ENCODE data around the gene HCAR3. TPM values are rescaled to one million over a fixed set of nuclear protein-coding genes. Genes with fewer than 3 reads are reported as not detected.

HCAR3 gene
- total and polyA plus RNA-seq, 2 of the 8 experiments (the other 6 are each of a cell fraction or from before 2014, with no cell fraction given), result not detected

GRCh38 chr12:122754790-122755189 is 38.2 kb upstream of the HCAR3 start:
- H2BK15ac ChIP-seq (ENCODE audit: low read length), result no peak overlapping the region
- H4K5ac ChIP-seq (ENCODE audit: insufficient read length, low read depth, low read length), result no peak overlapping the region
- CTCF ChIA-PET (ENCODE audit: partially characterized antibody), result interaction anchor here (1.2 to 2.0 kb wide), 2 partner anchors 95 to 117 kb away, joined by 4 to 5 read pairs; no protein-coding TSS in a partner anchor
- TF ChIP-seq NRF1 (IDR thresholded peaks at IDR 0.05; ENCODE audit: low read depth, low read length) (no peak), NANOG (IDR thresholded peaks at IDR 0.05; ENCODE audit: insufficient read depth, low read depth, low read length, poor library complexity, severe bottlenecking) (no peak), ZNF274 (IDR thresholded peaks at IDR 0.05; ENCODE audit: borderline replicate concordance, extremely low read depth, low read length) (no peak), ASH2L (IDR thresholded peaks at IDR 0.05; ENCODE audit: low read length) (no peak), RXRA (IDR thresholded peaks at IDR 0.05; ENCODE audit: insufficient read depth, low read depth, low read length) (no peak), TAF1 (IDR thresholded peaks at IDR 0.05; ENCODE audit: low read depth, low read length) (no peak), ATF2 (IDR thresholded peaks at IDR 0.05; ENCODE audit: low read length) (no peak), BRCA1 (IDR thresholded peaks at IDR 0.05; ENCODE audit: low read depth, low read length) (no peak), PHF8 (conservative IDR thresholded peaks at IDR 0.05; ENCODE audit: low read depth, low read length) (no peak)

More at GRCh38 chr12:122754790-122755189, 38.2 kb upstream of the HCAR3 start:
- Histone ChIP-seq H2AK5ac (ENCODE audit: low read depth, low read length) (no peak overlapping the region), H4K8ac (ENCODE audit: extremely low read depth, insufficient read depth, low read length) (no peak overlapping the region), H2BK120ac (replicated peaks; ENCODE audit: low read depth, low read length) (no peak overlapping the region), H3K4me1 (replicated peaks in 1 of 4; ENCODE audit: control insufficient read depth in 3 of 4, insufficient read depth in 4 of 4, low read length in 3 of 4) (peaks cover 2 to 9% (median 5%) of the 10 kb centered on the region in 4 experiments; a peak in 5 of 7 replicates), H3K23me2 (ENCODE audit: low read depth, low read length) (0 out of 2 replicates have a peak, but pooled peaks cover 7% of the 10 kb centered on the region), H3K27ac (ENCODE audit: low read depth, low read length) (no peak overlapping the region), H3K4me2 (ENCODE audit: insufficient read depth in 1 of 2, low read depth in 2 of 2, low read length in 2 of 2) (no peak overlapping the region), H3K79me1 (ENCODE audit: low read depth, low read length) (peaks cover 2% of the 10 kb centered on the region; the same call in 1 of the 2 replicates), H4K20me1 (replicated peaks in 1 of 2; ENCODE audit: control insufficient read depth in 1 of 2, insufficient read depth in 2 of 2, low read length in 2 of 2) (peaks cover 2 to 3% of the 10 kb centered on the region in 2 experiments), H2BK5ac (ENCODE audit: low read depth, low read length) (no peak overlapping the region), H3K79me2 (ENCODE audit: control insufficient read depth in 1 of 2, insufficient read depth in 2 of 2, low read length in 2 of 2) (peaks cover 0 to 54% of the 10 kb centered on the region in 2 experiments), H2AFZ (ENCODE audit: low read length) (no peak overlapping the region), H3K36me3 (ENCODE audit: control insufficient read depth in 2 of 4, insufficient read depth in 4 of 4, low read length in 3 of 4) (peaks cover 16 to 53% (median 39%) of the 10 kb centered on the region in 4 experiments), H3K9ac (replicated peaks in 1 of 4; ENCODE audit: extremely low read depth in 1 of 4, low read depth in 3 of 4, low read length in 3 of 4) (no peak overlapping the region), H3K4ac (replicated peaks; ENCODE audit: insufficient read length, low read depth, low read length) (no peak overlapping the region), H3K4me3 (ENCODE audit: extremely low read depth in 1 of 4, insufficient read depth in 2 of 4, low read depth in 3 of 4, low read length in 4 of 4) (no peak overlapping the region), H3K23ac (ENCODE audit: insufficient read length) (no peak overlapping the region), H3K14ac (ENCODE audit: insufficient read length) (no peak overlapping the region), H3K9me3 (ENCODE audit: insufficient read depth in 2 of 2, low read depth in 1 of 2, low read length in 1 of 2) (no peaks in the 10 kb centered on the region), H2BK20ac (ENCODE audit: low read length) (no peak overlapping the region), H3K18ac (ENCODE audit: extremely low read depth, low read length) (no peak overlapping the region), H3K56ac (replicated peaks; ENCODE audit: insufficient read length, low read depth, low read length) (no peak overlapping the region), H2BK12ac (ENCODE audit: low read depth, low read length) (no peak overlapping the region), H3K27me3 (replicated peaks in 1 of 4; ENCODE audit: control insufficient read depth in 3 of 4, extremely low read depth in 1 of 4, insufficient read depth in 3 of 4, low read length in 3 of 4) (no peaks in the 10 kb centered on the region), H4K91ac (replicated peaks; ENCODE audit: insufficient read length, low read length) (no peak overlapping the region)
- whole genome bisulfite sequencing, 2 experiments (ENCODE audit: extremely low coverage in 1 of 2, insufficient coverage in 1 of 2, insufficient read length in 1 of 2, insufficient replicate concordance in 2 of 2, low coverage in 1 of 2, low lambda C conversion rate in 2 of 2, missing lambda C conversion rate in 1 of 2), result 100% methylated on average over 1 of the region's 1 CpG; no CpG with 5 or more reads in 1 of the 2 experiments
- FAIRE-seq (no peak), DNase-seq (ENCODE audit: low read depth in 1 of 2, low spot score in 2 of 2) (no peak)
- POLR2A ChIA-PET (ENCODE audit: partially characterized antibody), result interaction anchor here (2.7 kb wide), 1 partner anchor 9 kb away, joined by 10 read pairs; no protein-coding TSS in a partner anchor

Measured in H1 (cell line).